Lung (tissue), 12 donors: ENCODE measurements around the gene ALKAL2. TPM values are rescaled to one million over a fixed set of nuclear protein-coding genes. Genes with fewer than 3 reads are reported as not detected.
A peak's percentile ranks its signal among the peaks of the same experiment; 100 is the strongest.

Source experiments
- ATAC-seq: fragments of 200-7000 bp; cut with Tn5 transposase; one replicate; pipeline ENCODE4 v1.9.1; 2020; ENCODE audit warnings: moderate number of reproducible peaks; ENCODE audit not compliant: insufficient read depth, low FRiP score
- DNase-seq, 3 donors: peaks; one replicate each; pipeline ENCODE4 v3.0.0-alpha.2; 2013 to 2017
- H3K27ac ChIP-seq, 2 donors: one replicate each; pipeline ENCODE4 v1.5.1; 2013; ENCODE audit warnings: mild to moderate bottlenecking in 2 of 2, moderate library complexity in 2 of 2, control low read depth in 1 of 2, inconsistent platforms in 1 of 2, low read depth in 1 of 2, low read length in 1 of 2
- H3K27me3 ChIP-seq, 3 donors: one replicate each; pipeline ENCODE4 v1.5.1; 2013; ENCODE audit warnings: low read length in 2 of 3; ENCODE audit not compliant: control insufficient read depth in 3 of 3, insufficient read depth in 3 of 3
- H3K36me3 ChIP-seq, 4 donors: one replicate each; pipeline ENCODE4 v1.5.1; 2013; ENCODE audit warnings: low read length in 4 of 4, mild to moderate bottlenecking in 1 of 4, moderate library complexity in 1 of 4; ENCODE audit not compliant: control insufficient read depth in 4 of 4, insufficient read depth in 4 of 4
- H3K4me1 ChIP-seq, 5 donors: one replicate each; pipeline ENCODE4 v1.5.1; 2013; ENCODE audit warnings: low read length in 5 of 5, mild to moderate bottlenecking in 2 of 5, moderate library complexity in 1 of 5; ENCODE audit not compliant: control insufficient read depth in 5 of 5, insufficient read depth in 5 of 5
- H3K4me3 ChIP-seq: one replicate; pipeline ENCODE4 v1.5.1; 2013; ENCODE audit warnings: mild to moderate bottlenecking, control low read depth, moderate library complexity
- H3K9ac ChIP-seq, 2 donors: one replicate each; pipeline ENCODE4 v1.5.1; 2013; ENCODE audit warnings: low read length in 2 of 2, control low read depth in 1 of 2; ENCODE audit not compliant: insufficient read depth in 1 of 2
- H3K9me3 ChIP-seq, 4 donors: one replicate each; pipeline ENCODE4 v1.5.1; 2013; ENCODE audit warnings: low read length in 3 of 4, mild to moderate bottlenecking in 1 of 4, moderate library complexity in 1 of 4; ENCODE audit not compliant: control insufficient read depth in 4 of 4, insufficient read depth in 3 of 4
- WGBS, 2 donors: extraction: QIAGEN DNeasy Blood & Tissue Kit; methylation state at CpG; one replicate each; pipeline ENCODE4 v1.1.7; 2013; 5-methylcytosine and 5-hydroxymethylcytosine counted together
- polyA plus RNA-seq, 2 donors: library from polyadenylated mRNA; stranded (reverse); fragments of 200-250 nt; gene quantifications; one replicate each; pipeline ENCODE4 v1.2.1, GENCODE V29; 2013
- total RNA-seq, 2 donors: library from RNA; depleted of rRNA in 1 of 2; stranded (reverse); fragments of >200 nt in 1 of 2; gene quantifications; one replicate each; pipeline ENCODE4 v1.2.1, GENCODE V29; 2014 to 2021
- TF ChIP-seq, protein P1 (sequence below): IDR thresholded peaks from 2 replicates; pipeline ENCODE4 v1.5.1; 2012; ENCODE audit warnings: mild to moderate bottlenecking; ENCODE audit errors: control extremely low read depth, extremely low read depth
- donor health status: control.
- donor health status: control.
- donor health status: Bipolar disorder and iron deficiency.
- donor health status: healthy.
- donor health status: DM: yes; HTN: yes; CAD: no.

ALKAL2 gene
- total and polyA plus RNA-seq, 4 donors, result 13.4 to 31.3 (median 19.1) TPM

DNA sequence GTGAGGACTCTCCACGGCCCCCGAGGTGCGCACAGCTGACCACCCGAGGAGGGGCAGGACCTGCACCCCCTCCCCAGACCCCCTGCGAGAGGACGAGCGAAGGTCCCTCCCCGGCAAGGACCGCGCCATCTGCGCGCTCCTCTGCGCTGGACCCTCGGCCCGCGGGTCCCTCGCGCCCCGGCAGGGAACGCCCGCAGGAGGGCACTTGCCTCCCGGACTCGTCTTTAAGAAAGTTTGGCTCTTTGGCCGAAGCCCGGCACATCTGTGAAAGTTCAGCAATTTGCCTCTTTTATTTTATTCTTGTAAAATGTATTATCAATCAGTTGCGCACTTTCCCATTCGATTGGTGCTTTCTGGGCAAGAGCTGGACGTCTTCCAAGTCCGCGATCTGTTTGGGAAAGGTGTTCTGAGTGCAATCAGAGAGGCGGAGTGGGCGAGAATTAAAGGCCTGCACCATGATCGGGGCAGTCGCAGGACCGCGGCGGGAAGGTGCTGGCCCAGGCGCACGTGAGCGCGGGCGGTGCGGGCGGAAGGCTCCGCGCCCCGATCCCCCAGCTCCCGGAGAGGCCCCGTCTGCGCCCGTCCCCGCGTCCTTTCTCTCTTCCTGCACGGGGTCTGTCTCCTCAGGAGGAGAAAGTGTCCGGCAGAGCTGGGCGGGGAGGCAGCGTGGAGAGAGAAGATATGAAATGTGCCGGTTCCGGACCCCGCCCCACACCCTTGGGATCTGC, 1.6 kb upstream of the ALKAL2 start:
- WGBS, 2 donors, result 1 to 2% methylated on average over 56 to 60 of the region's 60 CpGs
- peak overlapping the region; percentile 49 for H3K4me3 ChIP-seq
- peaks cover 0 to 2% (median 0%) of the 10 kb centered on the region in 4 donors for H3K9me3 ChIP-seq
- TF ChIP-seq, protein P1, sequence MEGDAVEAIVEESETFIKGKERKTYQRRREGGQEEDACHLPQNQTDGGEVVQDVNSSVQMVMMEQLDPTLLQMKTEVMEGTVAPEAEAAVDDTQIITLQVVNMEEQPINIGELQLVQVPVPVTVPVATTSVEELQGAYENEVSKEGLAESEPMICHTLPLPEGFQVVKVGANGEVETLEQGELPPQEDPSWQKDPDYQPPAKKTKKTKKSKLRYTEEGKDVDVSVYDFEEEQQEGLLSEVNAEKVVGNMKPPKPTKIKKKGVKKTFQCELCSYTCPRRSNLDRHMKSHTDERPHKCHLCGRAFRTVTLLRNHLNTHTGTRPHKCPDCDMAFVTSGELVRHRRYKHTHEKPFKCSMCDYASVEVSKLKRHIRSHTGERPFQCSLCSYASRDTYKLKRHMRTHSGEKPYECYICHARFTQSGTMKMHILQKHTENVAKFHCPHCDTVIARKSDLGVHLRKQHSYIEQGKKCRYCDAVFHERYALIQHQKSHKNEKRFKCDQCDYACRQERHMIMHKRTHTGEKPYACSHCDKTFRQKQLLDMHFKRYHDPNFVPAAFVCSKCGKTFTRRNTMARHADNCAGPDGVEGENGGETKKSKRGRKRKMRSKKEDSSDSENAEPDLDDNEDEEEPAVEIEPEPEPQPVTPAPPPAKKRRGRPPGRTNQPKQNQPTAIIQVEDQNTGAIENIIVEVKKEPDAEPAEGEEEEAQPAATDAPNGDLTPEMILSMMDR, result no peak
- H3K36me3 ChIP-seq, result no peaks in the 10 kb centered on the region
- DNase-seq (peak; percentile 25 to 31 (median 25)), ATAC-seq (peak; percentile 24)
- H3K27ac ChIP-seq, result peak overlapping the region in 1 of 2 donors; percentile 32
- H3K27me3 ChIP-seq, result peaks cover 6 to 28% (median 19%) of the 10 kb centered on the region in 3 donors
- no peak overlapping the region for H3K9ac ChIP-seq
- peaks cover 0 to 20% (median 7%) of the 10 kb centered on the region in 5 donors for H3K4me1 ChIP-seq

DNA sequence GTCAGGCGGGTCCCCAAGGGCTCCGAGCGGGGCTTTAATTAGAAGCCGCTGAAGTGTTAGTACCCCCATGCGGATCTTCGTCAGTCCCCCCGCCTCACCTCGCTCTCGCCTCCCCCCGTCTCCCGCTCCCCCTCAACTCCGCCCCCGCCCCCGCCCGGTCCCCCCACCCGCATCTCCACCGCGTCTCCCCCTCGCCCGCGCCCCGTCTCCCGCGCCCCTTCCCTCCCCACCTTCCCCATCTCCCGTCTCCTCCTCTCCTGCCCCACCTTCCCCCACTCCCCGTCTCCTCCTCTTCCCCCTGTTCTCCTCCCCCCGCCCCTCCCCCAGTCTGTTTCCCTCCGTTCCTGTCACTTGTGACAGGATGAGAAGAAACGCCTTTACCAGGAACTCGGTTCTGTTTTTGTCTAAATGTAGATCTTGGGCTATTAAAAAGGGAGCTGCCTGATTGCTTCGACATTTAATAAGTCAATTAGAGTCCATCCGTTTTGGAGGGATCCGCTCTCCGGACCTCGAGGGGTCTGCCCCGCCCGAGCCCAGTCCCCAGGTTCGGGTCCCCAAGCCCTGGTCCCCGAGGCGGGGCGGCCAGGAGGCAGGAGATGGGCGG, 969 bp upstream of the ALKAL2 start:
- DNase-seq (peak in 1 of 3 donors; percentile 27), ATAC-seq (no peak)
- peak overlapping the region; percentile 61 for H3K4me3 ChIP-seq
- H3K27me3 ChIP-seq, result peaks cover 6 to 28% (median 19%) of the 10 kb centered on the region in 3 donors
- TF ChIP-seq, protein P1, result no peak
- peaks cover 0 to 20% (median 7%) of the 10 kb centered on the region in 5 donors for H3K4me1 ChIP-seq
- H3K9me3 ChIP-seq, result peaks cover 0 to 2% (median 0%) of the 10 kb centered on the region in 4 donors
- no peaks in the 10 kb centered on the region for H3K36me3 ChIP-seq
- WGBS, 2 donors, result 1 to 2% methylated on average over 36 to 42 of the region's 42 CpGs
- peak overlapping the region in 1 of 2 donors; percentile 32 for H3K27ac ChIP-seq
- H3K9ac ChIP-seq, result no peak overlapping the region

DNA sequence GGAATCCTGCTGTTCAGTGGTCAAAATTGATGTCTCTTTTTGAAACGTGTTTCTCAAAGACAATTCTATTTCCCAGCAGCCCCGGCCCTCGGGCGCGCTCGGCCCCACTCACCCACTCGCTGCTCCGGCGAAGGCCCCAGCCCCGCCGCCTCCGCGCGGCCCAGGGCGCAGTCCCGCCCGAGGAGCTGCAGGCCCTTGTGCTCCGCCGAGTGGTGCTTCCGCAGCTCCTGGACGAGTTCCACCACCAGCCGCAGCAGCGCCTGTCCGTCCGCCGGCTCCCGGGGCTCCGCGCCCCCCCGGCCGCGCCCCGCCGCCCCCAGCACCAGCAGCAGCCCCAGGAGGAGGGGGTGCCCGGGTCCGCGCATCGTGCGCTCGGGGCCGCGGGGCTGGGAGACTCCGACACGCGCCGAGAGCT, 413 bp downstream of the ALKAL2 start:
- Histone ChIP-seq H3K4me1 (peaks cover 0 to 20% (median 7%) of the 10 kb centered on the region in 5 donors), H3K27me3 (peaks cover 6 to 28% (median 18%) of the 10 kb centered on the region in 3 donors)

More for the DNA sequence above, 413 bp downstream of the ALKAL2 start:
- H3K9me3 ChIP-seq, result peaks cover 0 to 2% (median 0%) of the 10 kb centered on the region in 4 donors
- TF ChIP-seq, protein P1, result no peak
- DNase-seq (peak; percentile 59 to 79 (median 72)), ATAC-seq (peak; percentile 30)
- H3K4me3 ChIP-seq, result peak overlapping the region; percentile 33
- no peak overlapping the region for H3K27ac ChIP-seq
- 0 to 1% methylated on average over 29 to 46 of the region's 46 CpGs for whole genome bisulfite sequencing, 2 donors
- H3K36me3 ChIP-seq, result no peaks in the 10 kb centered on the region
- H3K9ac ChIP-seq, result no peak overlapping the region
